K562 (cell line): ENCODE measurements around the gene TAS1R3. TPM values are rescaled to one million over a fixed set of nuclear protein-coding genes. Genes with fewer than 3 reads are reported as not detected.
A peak's percentile ranks its signal among the peaks of the same experiment; 100 is the strongest.

Experiments used
- ARID1B ChIP-seq: fragments of 450-650 bp; IDR thresholded peaks from 2 replicates; pipeline ENCODE4 v1.6.1; 2016; ENCODE audit warnings: antibody characterized with exemption, mild to moderate bottlenecking, inconsistent platforms
- BRF1 ChIP-seq: IDR thresholded peaks from 3 replicates; pipeline ENCODE4 v1.6.1; 2011; ENCODE audit warnings: borderline replicate concordance, mild to moderate bottlenecking; ENCODE audit not compliant: insufficient read length; ENCODE audit errors: extremely low read depth
- CCNT2 ChIP-seq: IDR thresholded peaks from 2 replicates; pipeline ENCODE4 v1.6.1; 2011; ENCODE audit warnings: borderline replicate concordance, low read depth, mild to moderate bottlenecking, moderate library complexity, mixed read lengths, low read length; ENCODE audit not compliant: insufficient read length; ENCODE audit errors: extremely low read depth
- ELF1 ChIP-seq: fragments of 200-800 bp; sonication (Bioruptor generic); IDR thresholded peaks from 2 replicates; pipeline ENCODE4 v1.6.1; 2016; ENCODE audit warnings: missing genetic modification characterization, missing compliant biosample characterization
- HNRNPL ChIP-seq: fragments of 200-400 bp; formaldehyde crosslinking; IDR thresholded peaks from 2 replicates; pipeline ENCODE4 v1.6.1; 2017; ENCODE audit warnings: low read depth, mild to moderate bottlenecking, low read length
- IFI16 ChIP-seq: fragments of 250-450 bp; sonication (Bioruptor Pico); IDR thresholded peaks from 2 replicates; pipeline ENCODE4 v2.1.2; 2022; ENCODE audit warnings: mild to moderate bottlenecking, inconsistent platforms
- NFIC ChIP-seq: fragments of 450-650 bp; IDR thresholded peaks from 2 replicates; pipeline ENCODE4 v1.6.1; 2017; ENCODE audit warnings: mild to moderate bottlenecking, inconsistent platforms
- SUPT5H ChIP-seq: fragments of 450-650 bp; IDR thresholded peaks from 2 replicates; pipeline ENCODE4 v1.6.1; 2016
- ZBTB33 ChIP-seq: sonication (generic); formaldehyde crosslinking; IDR thresholded peaks from 2 replicates; pipeline ENCODE4 v1.8.1; 2023; ENCODE audit warnings: mild to moderate bottlenecking, missing genetic modification reagents
- polyA plus RNA-seq, 8 experiments: library from polyadenylated mRNA; depleted of rRNA in 4 of 8; stranded (reverse) in 5 of 8; unstranded in 3 of 8; fragments of >200 nt; fragmentation: Nextera tagmentation in 2 of 8; fragmentation: Illumina TruSeq in 1 of 8; extraction: Ambion mirVana in 2 of 8; extraction: Trizol in 1 of 8; gene quantifications; 2 replicates each; pipeline versions ENCODE4 v1.2.1 to v1.2.3, GENCODE V29; 2011 to 2014; ENCODE audit warnings: inconsistent platforms in 1 of 8, missing spikeins in 1 of 8
- total RNA-seq, 7 experiments: library from RNA; depleted of rRNA in 6 of 7; stranded (reverse); fragments of >200 nt in 6 of 7; fragmentation: Illumina TruSeq in 2 of 7; extraction: Trizol in 2 of 7; gene quantifications; 2 replicates each; pipeline versions ENCODE4 v1.2.1 to v1.2.3, GENCODE V29; 2011 to 2021; ENCODE audit warnings: low replicate concordance in 1 of 7

The TAS1R3 gene
- total and polyA plus RNA-seq, 9 of the 15 experiments (the other 6 are each of a cell fraction or from before 2014, with no cell fraction given), result 0.07 to 0.13 TPM; not detected in 7

GRCh38 chr1:1332774-1333480, 1.8 kb downstream of the TAS1R3 start (continued):
- TF ChIP-seq ZBTB33 (peak; percentile 88), IFI16 (CRISPR knock-in tag) (no peak), ARID1B (no peak), NFIC (no peak), CCNT2 (peak; percentile 21), SUPT5H (peak; percentile 18; the same call in 1 of the 2 replicates), HNRNPL (peak; percentile 95), ELF1 (tag) (no peak), BRF1 (no peak)
